ENCODE results near the gene SRRM4.
"Not testable (repeated sequence)": the region's sequence is repeated elsewhere in the genome, so short reads cannot be mapped to it uniquely, and the experiment has no call there.

The SRRM4 gene

GRCh38 chr12:119008691-119009221 lies 27.4 kb downstream of the SRRM4 start:
- no peak for DNase-seq (ENCODE audit: low read depth in 2 of 3, low spot score in 1 of 3)

GRCh38 chr12:119011231-119011630 lies 29.9 kb downstream of the SRRM4 start:
- DNase-seq (ENCODE audit: low read depth in 2 of 3, low spot score in 1 of 3): no peak

- DNase-seq (ENCODE audit: low read depth in 2 of 3, low spot score in 1 of 3): no peak
These were observed 30.8 kb downstream of the SRRM4 start for GRCh38 chr12:119012179-119012578.

- no peak for DNase-seq (ENCODE audit: low read depth in 2 of 3, low spot score in 1 of 3)
These were observed 31.7 kb downstream of the SRRM4 start for GRCh38 chr12:119013023-119013422.

GRCh38 chr12:119014368-119014767 lies 33.0 kb downstream of the SRRM4 start:
- DNase-seq (ENCODE audit: low read depth in 2 of 3, low spot score in 1 of 3): no peak

GRCh38 chr12:119016715-119017114 lies 35.4 kb downstream of the SRRM4 start:
- DNase-seq (ENCODE audit: low read depth in 2 of 3, low spot score in 1 of 3): no peak

- DNase-seq (ENCODE audit: low read depth in 2 of 3, low spot score in 1 of 3): no peak
These were observed 37.8 kb downstream of the SRRM4 start for GRCh38 chr12:119019166-119019565.

- DNase-seq (ENCODE audit: low read depth in 2 of 3, low spot score in 1 of 3): peak in 1 of 3 donors; percentile 2
These were observed 39.3 kb downstream of the SRRM4 start for GRCh38 chr12:119020406-119021360.

- DNase-seq (ENCODE audit: low read depth in 2 of 3, low spot score in 1 of 3): no peak
These were observed 43.0 kb downstream of the SRRM4 start for GRCh38 chr12:119024356-119024755.

GRCh38 chr12:119025786-119026185 lies 44.4 kb downstream of the SRRM4 start:
- no peak for DNase-seq (ENCODE audit: low read depth in 2 of 3, low spot score in 1 of 3)

GRCh38 chr12:119033332-119033731 lies 52.0 kb downstream of the SRRM4 start:
- DNase-seq (ENCODE audit: low read depth in 2 of 3, low spot score in 1 of 3): not testable (repeated sequence)

GRCh38 chr12:119036878-119037825 lies 55.8 kb downstream of the SRRM4 start:
- DNase-seq (ENCODE audit: low read depth in 2 of 3, low spot score in 1 of 3): peak in 1 of 3 donors; percentile 5

- no peak for DNase-seq (ENCODE audit: low read depth in 2 of 3, low spot score in 1 of 3)
These were observed 62.8 kb downstream of the SRRM4 start for GRCh38 chr12:119044094-119044493.

GRCh38 chr12:119047641-119048040 lies 66.3 kb downstream of the SRRM4 start:
- no peak for DNase-seq (ENCODE audit: low read depth in 2 of 3, low spot score in 1 of 3)

- no peak for DNase-seq (ENCODE audit: low read depth in 2 of 3, low spot score in 1 of 3)
These were observed 69.3 kb downstream of the SRRM4 start for GRCh38 chr12:119050663-119051062.

- DNase-seq (ENCODE audit: low read depth in 2 of 3, low spot score in 1 of 3): no peak
These were observed 70.1 kb downstream of the SRRM4 start for GRCh38 chr12:119051474-119051873.

- DNase-seq (ENCODE audit: low read depth in 2 of 3, low spot score in 1 of 3): no peak
These were observed 70.7 kb downstream of the SRRM4 start for GRCh38 chr12:119052001-119052400.

GRCh38 chr12:119055977-119056376 lies 74.6 kb downstream of the SRRM4 start:
- DNase-seq (ENCODE audit: low read depth in 2 of 3, low spot score in 1 of 3): no peak

GRCh38 chr12:119060847-119061796 lies 79.8 kb downstream of the SRRM4 start:
- peak in 2 of 3 donors; percentile 1 to 3 for DNase-seq (ENCODE audit: low read depth in 2 of 3, low spot score in 1 of 3)

GRCh38 chr12:119068129-119068856 lies 87.0 kb downstream of the SRRM4 start:
- no peak for DNase-seq (ENCODE audit: low read depth in 2 of 3, low spot score in 1 of 3)

Measured in stimulated activated CD4-positive, alpha-beta T cell treated with anti-CD3 and anti-CD28 coated beads, Interleukin-12 subunit alpha, Interleukin-12 subunit beta, amount 100 ng/mL, for 48 hours (primary cell).